GM12864 (cell line): ENCODE data around the gene ANKRD63.

Source experiments
- DNase-seq: peaks from one replicate; pipeline ENCODE4 v3.0.0-alpha.2; 2011; ENCODE audit warnings: low read depth
- H3K4me3 ChIP-seq: 2 replicates; pipeline ENCODE4 v1.5.1; 2011; ENCODE audit warnings: mild to moderate bottlenecking, low read depth, low read length, control low read depth
- TF ChIP-seq, protein P1 (sequence below): IDR thresholded peaks from 2 replicates; pipeline ENCODE4 v1.5.1; 2011; ENCODE audit warnings: low read depth, mild to moderate bottlenecking, moderate library complexity, low read length, control low read depth, inconsistent platforms; ENCODE audit errors: missing control alignments

Gene ANKRD63

GRCh38 chr15:40323239-40323952, 40.5 kb upstream of the ANKRD63 start, which contains the start of gene INAFM2:
Gene INAFM2, plus strand, starts transcription at chr15:40323692. Its CDS starts 364 bp downstream, at chr15:40324056.
- H3K4me3 ChIP-seq, result peak within 1 kb of the TSS; percentile 68
- TF ChIP-seq, protein P1, sequence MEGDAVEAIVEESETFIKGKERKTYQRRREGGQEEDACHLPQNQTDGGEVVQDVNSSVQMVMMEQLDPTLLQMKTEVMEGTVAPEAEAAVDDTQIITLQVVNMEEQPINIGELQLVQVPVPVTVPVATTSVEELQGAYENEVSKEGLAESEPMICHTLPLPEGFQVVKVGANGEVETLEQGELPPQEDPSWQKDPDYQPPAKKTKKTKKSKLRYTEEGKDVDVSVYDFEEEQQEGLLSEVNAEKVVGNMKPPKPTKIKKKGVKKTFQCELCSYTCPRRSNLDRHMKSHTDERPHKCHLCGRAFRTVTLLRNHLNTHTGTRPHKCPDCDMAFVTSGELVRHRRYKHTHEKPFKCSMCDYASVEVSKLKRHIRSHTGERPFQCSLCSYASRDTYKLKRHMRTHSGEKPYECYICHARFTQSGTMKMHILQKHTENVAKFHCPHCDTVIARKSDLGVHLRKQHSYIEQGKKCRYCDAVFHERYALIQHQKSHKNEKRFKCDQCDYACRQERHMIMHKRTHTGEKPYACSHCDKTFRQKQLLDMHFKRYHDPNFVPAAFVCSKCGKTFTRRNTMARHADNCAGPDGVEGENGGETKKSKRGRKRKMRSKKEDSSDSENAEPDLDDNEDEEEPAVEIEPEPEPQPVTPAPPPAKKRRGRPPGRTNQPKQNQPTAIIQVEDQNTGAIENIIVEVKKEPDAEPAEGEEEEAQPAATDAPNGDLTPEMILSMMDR, result peak; percentile 37
- peak; percentile 72 for DNase-seq

- peak overlapping the region; percentile 28 for H3K4me3 ChIP-seq
- DNase-seq, result no peak
- TF ChIP-seq, protein P1, result no peak
Measured at GRCh38 chr15:40322531-40323238, 39.8 kb upstream of the ANKRD63 start.

GRCh38 chr15:40320931-40321371, 38.1 kb upstream of the ANKRD63 start:
- DNase-seq, result no peak
- no peak overlapping the region for H3K4me3 ChIP-seq
- TF ChIP-seq, protein P1, result peak; percentile 82

DNA sequence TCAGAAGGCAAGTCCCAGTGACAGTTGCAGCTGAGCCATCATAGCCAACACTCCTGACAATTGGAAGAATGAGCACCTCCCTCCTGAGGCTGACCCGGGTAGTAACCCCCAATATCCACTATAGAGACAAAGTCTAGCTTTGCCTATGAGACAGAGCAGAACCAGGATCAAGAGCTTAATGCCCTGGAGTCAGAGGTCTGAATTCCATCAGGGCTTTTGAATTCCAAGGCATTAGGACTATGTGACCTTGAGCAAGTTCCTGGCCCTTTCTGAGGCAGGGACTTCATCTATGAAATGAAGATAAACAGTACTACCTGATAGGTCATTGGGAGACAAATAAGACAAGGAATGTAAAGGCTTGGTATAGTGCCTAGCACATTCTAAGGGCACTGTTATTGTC, 37.5 kb upstream of the ANKRD63 start:
- TF ChIP-seq, protein P1, result no peak
- no peak for DNase-seq
- no peak overlapping the region for H3K4me3 ChIP-seq

DNA sequence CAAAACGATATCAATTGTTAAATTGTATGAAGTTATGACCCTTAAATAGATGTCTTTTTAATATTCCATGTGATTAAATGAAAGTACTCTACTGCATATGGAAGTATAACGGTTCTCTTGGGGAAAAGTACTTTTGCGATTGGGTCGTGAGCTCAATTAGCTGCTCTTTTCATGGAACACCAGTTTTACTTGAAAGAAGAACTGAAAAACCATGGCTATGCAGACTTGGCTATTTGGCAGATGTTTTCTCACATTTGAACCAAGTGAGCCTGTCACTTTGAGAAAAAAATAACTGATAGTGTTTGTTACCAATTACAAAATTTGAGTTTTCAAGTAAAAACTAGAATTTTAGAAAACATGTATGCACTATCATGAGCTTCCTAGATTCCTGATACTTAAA, 34.7 kb upstream of the ANKRD63 start:
- TF ChIP-seq, protein P1, result no peak
- no peak for DNase-seq
- no peak overlapping the region for H3K4me3 ChIP-seq

GRCh38 chr15:40316931-40317330, 34.1 kb upstream of the ANKRD63 start:
- DNase-seq, result no peak
- no peak overlapping the region for H3K4me3 ChIP-seq
- TF ChIP-seq, protein P1, result no peak
